Astrocyte of the spinal cord (primary cell): ENCODE data around the gene DNMBP.

Experiments
- DNase-seq: peaks from one replicate; pipeline ENCODE4 v3.0.0; 2011; ENCODE audit warnings: low read depth, low spot score
- H3K4me3 ChIP-seq: 2 replicates; pipeline ENCODE4 v1.5.1; 2011; ENCODE audit warnings: low read depth, mild to moderate bottlenecking, low read length, moderate library complexity
- in situ Hi-C: cut with HindIII; loops from 2 replicates; pipeline ENCODE4 v1.10.0; 2017; ENCODE audit warnings: low sequenced_read_pairs
- TF ChIP-seq, protein P1 (sequence below): IDR thresholded peaks from 2 replicates; pipeline ENCODE4 v1.5.1; 2012; ENCODE audit warnings: low read depth, mild to moderate bottlenecking, low read length, inconsistent platforms

DNMBP gene

GRCh38 chr10:99924451-99925255 is 85.1 kb downstream of the DNMBP start:
- no peak overlapping the region for H3K4me3 ChIP-seq
- in situ Hi-C loops: no loop called here
- TF ChIP-seq, protein P1, sequence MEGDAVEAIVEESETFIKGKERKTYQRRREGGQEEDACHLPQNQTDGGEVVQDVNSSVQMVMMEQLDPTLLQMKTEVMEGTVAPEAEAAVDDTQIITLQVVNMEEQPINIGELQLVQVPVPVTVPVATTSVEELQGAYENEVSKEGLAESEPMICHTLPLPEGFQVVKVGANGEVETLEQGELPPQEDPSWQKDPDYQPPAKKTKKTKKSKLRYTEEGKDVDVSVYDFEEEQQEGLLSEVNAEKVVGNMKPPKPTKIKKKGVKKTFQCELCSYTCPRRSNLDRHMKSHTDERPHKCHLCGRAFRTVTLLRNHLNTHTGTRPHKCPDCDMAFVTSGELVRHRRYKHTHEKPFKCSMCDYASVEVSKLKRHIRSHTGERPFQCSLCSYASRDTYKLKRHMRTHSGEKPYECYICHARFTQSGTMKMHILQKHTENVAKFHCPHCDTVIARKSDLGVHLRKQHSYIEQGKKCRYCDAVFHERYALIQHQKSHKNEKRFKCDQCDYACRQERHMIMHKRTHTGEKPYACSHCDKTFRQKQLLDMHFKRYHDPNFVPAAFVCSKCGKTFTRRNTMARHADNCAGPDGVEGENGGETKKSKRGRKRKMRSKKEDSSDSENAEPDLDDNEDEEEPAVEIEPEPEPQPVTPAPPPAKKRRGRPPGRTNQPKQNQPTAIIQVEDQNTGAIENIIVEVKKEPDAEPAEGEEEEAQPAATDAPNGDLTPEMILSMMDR: no peak

DNA sequence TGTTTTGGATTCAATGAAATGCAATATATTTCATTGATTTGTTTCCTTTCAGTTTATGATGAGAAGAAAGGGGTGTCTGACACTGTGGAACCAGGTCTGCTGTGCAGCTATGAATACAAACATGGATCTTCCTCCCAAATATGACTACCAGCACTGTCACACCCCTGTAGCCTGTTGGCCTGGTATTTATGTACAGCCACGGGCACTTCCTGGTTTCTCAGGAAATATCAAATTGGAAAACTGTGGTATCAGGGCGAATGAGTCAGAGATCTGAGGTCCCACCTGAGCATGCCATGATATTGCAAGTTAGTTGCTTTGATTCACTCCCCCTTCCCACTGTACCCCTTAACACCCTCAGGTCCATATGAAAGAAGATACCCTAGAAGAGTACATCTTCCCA is 87.8 kb downstream of the DNMBP start:
- no peak for DNase-seq
- TF ChIP-seq, protein P1: no peak
- no peak overlapping the region for H3K4me3 ChIP-seq
- in situ Hi-C loops: no loop called here

More at GRCh38 chr10:99924451-99925255, 85.1 kb downstream of the DNMBP start:
- no peak for DNase-seq

- TF ChIP-seq, protein P1: no peak
- in situ Hi-C loops: no loop called here
- H3K4me3 ChIP-seq: no peak overlapping the region
- DNase-seq: peak; percentile 76
Measured at GRCh38 chr10:99920901-99921300, 88.8 kb downstream of the DNMBP start.

- in situ Hi-C loops: no loop called here
- TF ChIP-seq, protein P1: no peak
- H3K4me3 ChIP-seq: no peak overlapping the region
- DNase-seq: no peak
Measured at GRCh38 chr10:99920486-99920885, 89.3 kb downstream of the DNMBP start.

DNA sequence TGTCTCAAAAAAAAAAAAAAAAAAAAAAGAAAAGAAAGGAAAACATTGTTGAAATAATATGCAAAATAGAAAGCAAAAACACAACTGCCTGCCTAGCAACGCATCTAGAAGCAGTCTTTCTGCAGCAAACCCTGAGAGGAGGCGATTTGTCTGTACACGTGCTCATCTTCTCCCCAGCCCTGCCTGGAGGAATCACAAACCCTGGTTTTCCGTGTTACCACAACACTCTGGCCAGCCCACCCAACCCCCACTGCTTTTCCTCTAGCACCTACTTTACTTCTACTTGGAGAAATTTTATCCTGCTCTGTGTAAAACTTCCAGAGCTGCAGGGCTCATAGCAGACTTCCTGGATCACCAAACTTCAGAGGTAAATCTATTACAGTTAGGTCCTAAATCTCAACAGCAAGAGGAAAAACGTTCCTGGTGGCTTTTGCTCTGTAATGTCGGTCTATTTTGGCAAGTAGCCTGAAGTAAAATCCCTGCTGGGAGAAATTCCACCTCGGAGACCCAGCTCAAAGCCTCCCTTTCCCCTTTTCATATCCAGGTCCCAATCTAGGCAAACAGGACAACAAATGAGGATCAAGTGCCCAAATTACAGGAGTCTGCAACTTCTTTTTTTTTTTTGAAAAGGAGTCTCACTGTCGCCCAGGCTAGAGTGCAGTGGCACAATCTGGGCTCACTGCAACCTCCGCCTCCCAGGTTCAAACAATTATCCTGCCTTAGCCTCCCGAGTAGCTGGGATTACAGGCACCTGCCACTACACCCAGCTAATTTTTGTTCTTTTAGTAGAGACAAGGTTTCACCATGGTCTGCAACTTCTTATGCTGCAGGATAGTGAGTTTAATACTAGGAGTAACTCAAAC is 91.6 kb downstream of the DNMBP start:
- in situ Hi-C loops: no loop called here
- peak overlapping the region; percentile 28 for H3K4me3 ChIP-seq
- TF ChIP-seq, protein P1: no peak
- DNase-seq: peak; percentile 79

DNA sequence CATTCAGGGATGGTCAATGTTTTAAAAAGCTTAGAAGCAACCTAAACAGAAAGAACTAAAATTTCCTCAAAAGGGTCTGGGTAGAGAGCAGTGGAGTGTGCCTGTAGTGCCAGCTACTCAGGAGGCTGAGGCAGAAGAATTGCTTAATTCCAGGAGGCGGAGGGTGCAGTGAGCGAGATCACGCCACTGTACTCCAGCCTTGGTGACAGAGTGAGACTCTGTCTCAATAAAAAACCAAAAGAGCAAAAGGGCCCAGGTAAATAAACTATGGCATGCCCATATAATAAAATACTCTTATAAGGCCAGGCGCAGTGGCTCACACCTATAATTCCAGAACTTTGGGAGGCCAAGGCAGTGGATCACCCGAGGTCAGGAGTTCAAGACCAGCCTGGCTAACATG is 93.0 kb downstream of the DNMBP start:
- H3K4me3 ChIP-seq: no peak overlapping the region
- TF ChIP-seq, protein P1: no peak
- no peak for DNase-seq
- in situ Hi-C loops: no loop called here
